ENCODE data around the gene STARD5.

DNA sequence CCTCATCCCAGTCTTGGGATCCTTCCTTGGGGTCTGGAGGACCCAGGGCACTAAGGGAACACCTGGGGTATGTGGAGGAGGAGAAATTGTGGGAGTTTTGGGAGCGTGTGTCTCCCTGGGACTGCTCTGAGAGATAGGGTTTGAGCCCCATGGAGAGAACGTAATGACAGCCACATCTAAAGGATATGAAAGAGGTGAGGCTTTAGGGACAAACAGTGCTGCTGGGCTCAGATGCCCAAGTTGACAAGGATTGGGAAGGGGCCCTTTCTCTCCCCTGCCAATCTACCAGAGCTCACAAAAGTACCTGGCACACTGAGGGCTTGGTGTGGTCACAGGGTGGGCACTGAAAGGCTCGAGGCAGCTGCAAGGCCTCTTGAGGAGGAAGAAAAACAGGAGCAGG lies 13.3 kb upstream of the STARD5 start:
- TF ChIP-seq, protein P1, sequence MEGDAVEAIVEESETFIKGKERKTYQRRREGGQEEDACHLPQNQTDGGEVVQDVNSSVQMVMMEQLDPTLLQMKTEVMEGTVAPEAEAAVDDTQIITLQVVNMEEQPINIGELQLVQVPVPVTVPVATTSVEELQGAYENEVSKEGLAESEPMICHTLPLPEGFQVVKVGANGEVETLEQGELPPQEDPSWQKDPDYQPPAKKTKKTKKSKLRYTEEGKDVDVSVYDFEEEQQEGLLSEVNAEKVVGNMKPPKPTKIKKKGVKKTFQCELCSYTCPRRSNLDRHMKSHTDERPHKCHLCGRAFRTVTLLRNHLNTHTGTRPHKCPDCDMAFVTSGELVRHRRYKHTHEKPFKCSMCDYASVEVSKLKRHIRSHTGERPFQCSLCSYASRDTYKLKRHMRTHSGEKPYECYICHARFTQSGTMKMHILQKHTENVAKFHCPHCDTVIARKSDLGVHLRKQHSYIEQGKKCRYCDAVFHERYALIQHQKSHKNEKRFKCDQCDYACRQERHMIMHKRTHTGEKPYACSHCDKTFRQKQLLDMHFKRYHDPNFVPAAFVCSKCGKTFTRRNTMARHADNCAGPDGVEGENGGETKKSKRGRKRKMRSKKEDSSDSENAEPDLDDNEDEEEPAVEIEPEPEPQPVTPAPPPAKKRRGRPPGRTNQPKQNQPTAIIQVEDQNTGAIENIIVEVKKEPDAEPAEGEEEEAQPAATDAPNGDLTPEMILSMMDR (conservative IDR thresholded peaks at IDR 0.05), result no peak
- no peak for TF ChIP-seq ZFX (IDR thresholded peaks at IDR 0.05)

Measured in C4-2B (cell line).